ENCODE results near the gene KIFC1.

Gene KIFC1

DNA sequence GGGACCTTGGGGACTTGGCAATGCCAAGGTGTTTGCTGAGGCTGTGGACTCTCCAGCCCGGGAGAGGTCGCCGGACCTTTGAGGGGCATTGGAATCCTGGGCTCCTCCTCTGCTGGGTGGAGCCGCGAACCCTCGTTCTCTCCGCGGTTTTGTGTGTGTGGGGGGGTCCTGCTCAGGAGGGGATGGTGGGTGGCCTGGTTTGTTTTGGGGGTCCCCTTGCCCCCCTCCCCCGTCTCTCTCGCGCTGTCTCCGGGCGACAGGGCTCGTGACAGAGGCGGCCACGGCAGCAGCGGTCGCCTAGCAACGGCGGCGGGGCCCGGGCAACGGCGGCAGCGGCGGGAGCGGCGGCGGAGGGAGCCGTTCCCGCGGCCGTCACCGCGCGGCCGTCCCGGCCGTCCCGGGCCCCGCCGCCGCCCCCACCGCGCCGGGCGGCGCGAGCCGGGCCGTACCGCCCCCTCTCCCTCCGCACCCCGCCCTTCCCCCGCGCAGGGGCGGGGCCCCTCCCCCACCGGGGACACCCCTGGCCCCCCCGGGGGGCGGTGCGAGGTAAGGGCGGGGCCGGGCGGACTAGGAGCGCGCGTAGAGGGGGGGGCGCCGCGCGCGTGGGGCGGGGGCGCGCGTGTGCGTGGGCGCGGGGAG, 36.1 kb downstream of the KIFC1 start:
- DNase-seq, result peak; percentile 80

DNA sequence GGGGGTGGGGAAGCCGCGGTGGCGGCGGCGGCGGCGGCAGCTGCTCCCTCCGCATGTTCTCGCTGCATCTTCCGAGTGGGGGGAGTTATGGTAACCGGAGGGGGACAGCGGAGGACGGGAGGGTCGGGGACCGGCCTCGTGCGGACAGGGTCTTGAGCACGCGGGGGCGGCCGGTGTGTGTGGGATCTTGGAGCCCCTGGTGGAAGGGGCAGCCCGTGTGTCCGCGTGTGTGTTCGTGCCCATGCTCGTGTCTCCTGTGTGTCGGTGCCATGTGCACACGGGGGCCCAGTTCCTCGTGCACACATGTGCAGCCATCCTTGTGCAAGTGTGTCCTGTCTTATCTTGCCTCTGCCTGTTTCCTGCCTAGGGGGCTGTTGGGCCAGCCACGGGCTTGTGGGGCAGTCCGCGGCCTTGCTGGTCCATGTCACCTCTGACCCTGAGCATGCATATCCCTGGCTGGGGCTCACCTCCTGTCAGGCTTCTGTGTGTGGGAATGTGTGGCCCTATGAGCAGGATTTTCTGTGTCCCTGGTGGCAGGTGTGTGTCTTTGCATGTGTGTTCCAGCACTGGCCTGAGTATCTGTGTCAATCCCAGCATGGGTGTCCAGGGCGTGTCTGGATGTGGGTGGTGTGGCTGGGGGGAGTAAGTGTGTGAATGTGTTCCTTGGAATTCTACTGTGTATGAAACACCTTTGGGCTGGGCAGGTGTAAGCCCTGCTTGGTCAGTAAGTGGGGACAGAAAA, 36.8 kb downstream of the KIFC1 start:
- DNase-seq, result peak; percentile 70

DNA sequence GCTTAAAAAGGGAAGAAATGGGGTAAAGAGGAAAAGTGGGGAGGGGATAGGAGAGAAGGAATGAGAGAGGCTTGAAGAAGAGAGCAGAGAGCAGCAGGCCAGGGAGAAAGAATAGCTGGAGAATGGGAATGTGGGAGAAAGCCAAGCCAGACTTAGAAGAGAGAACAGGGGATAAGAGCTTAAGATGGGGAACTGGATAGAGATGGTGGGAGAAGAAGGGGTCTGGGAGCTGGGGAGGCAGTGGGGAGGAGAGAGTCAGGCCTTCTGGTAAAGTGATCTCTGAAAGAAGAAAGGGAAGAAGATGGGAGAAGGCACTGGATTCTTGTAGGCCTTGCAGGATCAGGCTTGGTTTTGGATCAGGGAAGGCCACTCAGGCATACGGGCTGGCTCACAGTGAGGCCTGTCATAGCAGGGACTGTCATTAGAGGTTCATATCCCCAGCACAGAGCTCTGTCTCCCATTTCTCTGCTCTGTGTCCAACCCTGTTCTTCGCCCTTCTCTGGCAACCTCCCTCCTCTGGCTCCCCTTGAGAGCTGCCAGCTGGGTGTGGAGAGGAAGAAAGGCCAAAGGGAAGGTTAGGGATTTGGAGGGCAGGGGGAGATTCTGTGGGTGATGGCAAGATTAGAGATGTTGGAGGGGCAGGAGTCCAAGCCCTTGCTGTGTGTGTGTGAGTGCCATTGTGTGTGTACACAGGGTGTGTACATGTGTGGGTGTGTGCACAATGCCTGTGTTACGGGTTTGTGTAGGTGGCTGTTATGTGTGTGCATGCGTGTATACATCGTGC, 37.5 kb downstream of the KIFC1 start:
- DNase-seq, result no peak

DNA sequence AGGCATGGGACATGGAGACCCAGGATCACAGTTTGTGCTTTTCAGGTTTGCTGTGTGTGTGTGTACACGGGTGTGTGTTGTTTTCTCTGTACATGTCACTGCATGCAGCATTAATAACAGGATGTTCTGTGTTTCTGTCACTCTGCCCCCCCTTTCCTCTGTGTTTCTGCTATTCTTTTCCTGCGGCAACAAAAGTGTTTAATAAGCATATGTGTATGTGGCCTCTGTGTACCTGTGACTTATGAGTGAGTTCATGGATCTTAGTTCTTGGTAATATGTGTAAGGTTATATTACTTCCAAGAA, 38.1 kb downstream of the KIFC1 start:
- DNase-seq, result no peak

DNA sequence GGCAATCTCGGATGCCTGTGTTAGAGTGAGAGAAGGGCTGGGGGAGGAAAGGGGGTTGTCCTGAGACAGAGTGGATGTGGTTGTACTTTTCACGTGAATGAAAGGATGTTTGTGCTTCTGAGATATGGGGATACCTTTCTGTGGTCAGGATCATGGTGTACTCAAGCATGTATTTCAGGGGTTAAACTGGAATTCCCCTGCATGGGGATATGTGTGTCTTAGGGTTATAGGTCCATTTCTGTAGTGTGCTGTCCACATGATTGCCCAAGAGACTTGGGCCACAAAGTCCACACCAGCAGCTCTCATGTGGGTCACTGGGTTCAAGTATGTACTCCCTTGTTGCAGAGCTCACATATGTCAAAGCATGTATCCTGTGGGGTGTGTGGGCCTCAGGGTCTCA, 38.7 kb downstream of the KIFC1 start:
- DNase-seq, result no peak

DNA sequence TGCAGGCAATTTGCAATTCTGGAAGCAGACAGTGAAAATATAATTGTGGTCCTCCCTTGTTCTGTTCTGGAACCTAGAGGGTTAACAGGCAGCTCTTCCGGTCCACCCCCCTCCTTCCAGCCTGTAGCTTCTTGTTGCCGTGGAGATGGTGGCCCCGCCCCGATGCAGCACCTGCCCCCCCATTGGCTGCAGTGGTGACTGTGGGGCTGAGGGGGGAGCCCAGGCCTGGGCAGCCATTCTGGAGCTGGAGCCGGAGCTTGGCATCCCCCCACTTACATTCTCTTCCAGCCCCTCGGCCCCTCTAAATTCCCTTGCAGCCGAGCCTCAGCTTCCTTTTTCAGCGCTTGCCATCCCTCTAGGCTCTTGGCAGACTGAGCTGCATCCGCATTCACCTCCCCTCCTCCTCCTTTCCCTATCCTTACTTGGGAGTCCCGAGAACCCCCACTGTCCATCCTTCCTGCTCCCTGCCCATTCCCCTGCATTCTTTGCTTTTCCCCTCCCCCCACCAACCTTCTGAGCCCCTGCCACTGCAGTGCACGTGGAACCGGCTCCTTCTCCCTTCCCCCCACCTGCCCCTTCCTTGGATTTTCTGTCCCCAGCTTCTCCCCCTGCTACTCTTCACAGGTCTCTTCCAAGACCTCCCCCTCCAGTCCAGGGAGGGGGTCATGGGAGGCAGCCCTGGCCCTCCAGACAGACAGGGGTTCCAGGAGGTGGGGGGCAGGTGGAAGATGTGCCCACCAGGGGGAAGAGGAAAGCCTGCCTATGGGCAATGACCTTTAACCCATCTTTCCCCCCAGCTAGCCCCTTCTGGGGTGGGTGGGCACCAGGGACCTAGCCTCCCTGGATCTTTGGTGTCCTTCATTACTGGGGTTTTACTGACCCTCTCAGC, 39.6 kb downstream of the KIFC1 start:
- peak; percentile 87 for DNase-seq

DNA sequence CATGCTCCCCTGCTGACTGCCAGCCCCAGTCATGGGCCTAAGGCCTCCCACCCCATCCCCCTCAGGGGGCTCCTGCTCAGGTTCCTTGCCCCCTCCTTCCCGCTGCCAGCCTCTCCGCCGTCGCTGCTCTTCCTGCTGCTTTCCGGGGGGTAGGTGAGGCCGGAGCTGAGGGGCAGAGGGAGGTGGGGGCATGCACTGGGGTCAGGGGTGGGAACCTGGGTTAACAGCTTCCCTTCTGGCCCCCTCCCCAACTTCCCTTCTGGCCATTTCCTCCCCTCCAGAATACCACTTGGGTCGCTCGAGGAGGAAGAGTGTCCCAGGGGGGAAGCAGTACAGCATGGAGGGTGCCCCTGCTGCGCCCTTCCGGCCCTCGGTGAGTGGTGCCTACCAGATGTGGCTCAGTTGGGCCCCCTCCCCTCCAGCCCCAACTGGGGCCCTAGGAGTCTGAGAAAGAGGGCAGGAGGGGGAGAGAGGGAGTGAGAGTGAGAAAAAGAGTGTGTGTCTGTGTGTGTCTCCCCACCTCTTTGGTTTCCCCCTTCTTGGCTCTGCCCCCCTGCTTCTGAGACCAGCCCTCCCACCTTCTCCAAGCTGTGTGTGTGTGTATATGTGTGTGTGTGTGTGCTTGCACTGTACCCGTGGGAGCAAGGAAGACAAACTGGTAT, 40.4 kb downstream of the KIFC1 start:
- DNase-seq, result no peak

DNA sequence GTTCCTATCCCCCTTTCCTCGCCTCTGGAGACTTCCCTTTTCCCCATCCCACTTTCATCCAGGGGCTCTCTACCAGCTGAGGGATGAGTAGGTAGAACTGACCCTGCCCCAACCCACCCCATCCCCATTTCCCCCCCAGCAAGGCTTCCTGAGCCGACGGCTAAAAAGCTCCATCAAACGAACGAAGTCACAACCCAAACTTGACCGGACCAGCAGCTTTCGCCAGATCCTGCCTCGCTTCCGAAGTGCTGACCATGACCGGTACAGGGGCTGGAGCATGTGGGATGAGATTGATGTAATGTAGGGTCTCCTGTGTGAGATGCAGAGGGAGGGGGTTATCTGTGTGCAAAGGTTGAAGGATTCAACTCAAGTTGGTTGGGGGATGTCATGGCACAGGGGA, 40.9 kb downstream of the KIFC1 start:
- no peak for DNase-seq

DNA sequence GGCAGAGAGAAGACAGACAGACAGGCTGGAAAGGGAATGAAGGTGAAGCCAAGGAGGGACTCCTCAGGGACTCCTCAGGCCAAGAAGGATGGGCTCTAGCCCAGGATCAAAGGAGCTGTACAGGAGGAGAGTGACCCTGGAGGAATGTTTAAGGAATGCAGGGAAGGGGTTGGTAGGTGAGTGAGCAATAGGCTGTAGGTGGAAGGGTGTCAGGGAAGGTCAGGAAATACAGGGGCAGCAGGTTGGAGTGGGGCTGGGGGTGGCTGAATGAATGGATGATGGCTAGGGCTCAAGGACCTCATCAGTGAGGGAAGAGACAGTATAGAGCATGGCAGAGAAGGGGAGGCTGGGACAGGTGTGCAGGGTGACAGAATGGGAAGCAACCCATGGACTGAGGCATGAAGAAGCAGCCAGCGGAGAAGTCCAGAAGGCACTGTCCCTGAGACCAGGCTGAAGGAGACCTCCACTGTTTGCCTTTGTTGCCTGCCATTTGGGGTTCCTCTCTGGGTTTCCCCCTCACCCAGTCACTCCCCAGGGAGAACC, 41.4 kb downstream of the KIFC1 start:
- no peak for DNase-seq

DNA sequence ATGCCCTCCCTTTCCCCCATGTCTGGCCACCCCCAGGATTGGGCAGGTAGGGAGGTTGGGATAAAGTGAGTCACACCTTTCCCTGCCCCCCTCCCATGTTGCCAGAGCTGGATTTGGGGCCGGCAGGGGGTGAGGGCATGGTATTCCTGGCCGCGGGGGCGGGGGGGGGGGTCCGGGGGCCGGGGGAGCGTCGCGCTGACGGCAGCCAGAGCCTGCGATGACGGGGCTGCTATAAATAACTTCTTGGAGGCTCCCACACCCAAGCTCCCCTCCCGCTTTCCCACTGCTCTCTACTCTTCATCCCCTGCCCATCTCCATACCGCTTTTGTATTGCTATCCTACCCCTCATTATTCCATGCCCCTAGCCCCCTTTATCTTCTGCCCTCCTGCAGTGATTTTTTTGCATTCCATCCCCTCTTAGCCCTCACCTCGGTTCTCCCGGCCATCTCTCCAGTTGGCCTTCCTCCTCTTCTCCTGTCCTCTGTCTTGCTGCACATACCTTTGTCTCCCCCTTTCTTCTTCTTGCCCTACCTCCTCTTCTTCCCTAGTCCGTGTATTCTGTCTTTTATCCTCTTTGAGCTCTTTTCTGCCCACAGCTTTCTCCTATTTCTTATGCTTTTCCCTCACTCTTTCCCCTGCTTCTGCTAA, 42.0 kb downstream of the KIFC1 start:
- DNase-seq, result no peak

DNA sequence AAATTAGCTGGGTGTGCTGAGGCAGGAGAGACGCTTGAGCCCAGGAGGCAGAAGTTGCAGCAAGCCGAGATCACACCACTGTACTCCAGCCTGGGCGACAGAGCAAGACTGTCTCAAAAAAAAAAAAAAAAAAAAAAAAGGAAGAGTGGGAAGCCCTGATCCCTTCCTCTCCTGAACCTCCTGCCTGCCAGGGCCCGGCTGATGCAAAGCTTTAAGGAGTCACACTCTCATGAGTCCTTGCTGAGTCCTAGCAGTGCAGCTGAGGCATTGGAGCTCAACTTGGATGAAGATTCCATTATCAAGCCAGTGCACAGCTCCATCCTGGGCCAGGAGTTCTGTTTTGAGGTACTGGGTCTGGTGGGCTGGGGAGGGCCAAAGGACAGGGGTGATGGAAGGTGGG, 43.3 kb downstream of the KIFC1 start:
- DNase-seq, result no peak

DNA sequence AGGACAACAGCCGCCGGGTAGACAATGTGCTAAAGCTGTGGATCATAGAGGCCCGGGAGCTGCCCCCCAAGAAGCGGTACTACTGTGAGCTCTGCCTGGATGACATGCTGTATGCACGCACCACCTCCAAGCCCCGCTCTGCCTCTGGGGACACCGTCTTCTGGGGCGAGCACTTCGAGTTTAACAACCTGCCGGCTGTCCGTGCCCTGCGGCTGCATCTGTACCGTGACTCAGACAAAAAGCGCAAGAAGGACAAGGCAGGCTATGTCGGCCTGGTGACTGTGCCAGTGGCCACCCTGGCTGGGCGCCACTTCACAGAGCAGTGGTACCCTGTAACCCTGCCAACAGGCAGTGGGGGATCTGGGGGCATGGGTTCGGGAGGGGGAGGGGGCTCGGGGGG, 46.0 kb downstream of the KIFC1 start:
- no peak for DNase-seq

DNA sequence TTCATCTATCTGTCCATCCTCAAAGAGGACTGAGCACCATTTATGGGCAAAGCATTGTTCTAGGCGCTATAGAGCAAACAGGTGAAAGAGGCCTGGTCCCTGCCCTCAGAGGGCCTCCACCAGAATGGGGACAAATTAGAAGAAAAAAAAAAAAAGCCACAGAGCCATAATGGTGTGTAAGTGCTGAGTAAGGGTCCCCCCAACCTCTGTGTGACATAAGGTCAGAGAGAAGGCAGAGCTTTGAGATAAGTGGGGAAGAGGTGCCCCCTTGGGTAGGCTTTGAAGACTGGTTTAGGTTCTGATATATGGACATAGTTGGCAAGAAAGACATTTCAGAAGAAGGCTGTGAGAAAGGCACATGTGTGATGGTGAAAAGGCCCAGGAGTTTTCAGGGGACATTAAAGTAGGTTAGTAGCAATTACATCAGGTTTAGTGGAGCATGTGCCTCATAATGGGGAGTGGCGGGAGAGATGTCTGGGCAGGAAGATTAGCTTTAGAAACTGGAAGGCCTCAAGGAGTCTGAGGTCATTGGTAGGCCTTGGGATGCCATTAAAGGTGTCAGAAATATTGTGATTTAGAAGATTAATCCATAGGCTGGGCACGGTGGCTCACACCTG, 47.5 kb downstream of the KIFC1 start:
- no peak for DNase-seq

DNA sequence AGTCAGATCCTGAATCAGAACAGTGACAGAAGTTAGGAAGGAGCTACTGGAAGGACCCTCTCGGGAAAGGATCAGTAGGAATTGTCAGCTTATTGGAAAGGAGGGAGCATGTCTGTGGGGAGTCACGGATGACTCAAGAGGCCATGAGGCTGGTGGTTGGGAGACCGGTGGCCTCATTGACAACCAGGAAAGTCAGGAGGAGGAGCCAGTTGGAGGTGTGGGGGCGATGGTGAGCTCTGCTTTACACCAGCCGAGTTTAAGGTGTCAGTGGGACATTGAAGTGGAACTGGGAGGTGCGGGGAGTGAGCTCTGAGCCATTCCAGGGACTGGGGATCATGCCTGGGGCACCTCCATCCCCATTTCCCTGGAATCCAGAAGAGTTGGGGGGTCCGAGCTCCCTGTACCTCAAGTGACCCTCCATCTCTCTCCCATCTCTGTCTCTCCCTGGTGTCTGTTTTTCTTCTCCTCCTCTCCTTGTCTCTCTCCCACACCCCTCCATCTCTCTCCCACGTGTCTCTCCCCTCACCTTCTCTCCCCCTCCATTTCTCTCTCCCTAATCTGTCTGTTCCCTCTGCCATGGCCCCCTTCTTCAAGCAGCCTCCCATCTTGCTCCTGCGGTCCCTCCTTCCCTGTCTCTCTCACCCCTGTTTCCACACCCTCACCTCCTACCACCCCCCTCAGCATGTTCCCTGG, 48.5 kb downstream of the KIFC1 start:
- DNase-seq, result no peak

DNA sequence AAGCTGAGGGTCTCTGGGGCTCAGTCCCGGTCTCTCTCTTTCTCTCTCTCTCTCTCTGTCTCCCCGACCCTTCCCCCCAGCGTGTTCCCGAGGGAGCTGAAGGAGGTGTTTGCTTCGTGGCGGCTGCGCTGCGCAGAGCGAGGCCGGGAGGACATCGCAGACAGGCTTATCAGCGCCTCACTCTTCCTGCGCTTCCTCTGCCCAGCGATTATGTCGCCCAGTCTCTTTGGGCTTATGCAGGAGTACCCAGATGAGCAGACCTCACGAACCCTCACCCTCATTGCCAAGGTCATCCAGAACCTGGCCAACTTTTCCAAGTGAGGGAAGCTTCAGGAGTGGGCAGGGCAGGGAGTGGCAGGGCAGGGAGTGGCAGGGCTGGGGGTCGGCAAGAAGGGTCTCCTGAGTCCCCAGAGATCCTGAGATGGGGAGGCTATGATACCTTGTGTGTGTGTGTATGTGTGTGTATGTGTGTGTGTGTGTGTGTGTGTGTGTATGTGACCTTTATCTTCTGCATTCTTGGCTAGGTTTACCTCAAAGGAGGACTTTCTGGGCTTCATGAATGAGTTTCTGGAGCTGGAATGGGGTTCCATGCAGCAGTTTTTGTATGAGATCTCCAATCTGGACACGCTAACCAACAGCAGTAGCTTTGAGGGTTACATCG, 49.2 kb downstream of the KIFC1 start:
- DNase-seq, result no peak

DNA sequence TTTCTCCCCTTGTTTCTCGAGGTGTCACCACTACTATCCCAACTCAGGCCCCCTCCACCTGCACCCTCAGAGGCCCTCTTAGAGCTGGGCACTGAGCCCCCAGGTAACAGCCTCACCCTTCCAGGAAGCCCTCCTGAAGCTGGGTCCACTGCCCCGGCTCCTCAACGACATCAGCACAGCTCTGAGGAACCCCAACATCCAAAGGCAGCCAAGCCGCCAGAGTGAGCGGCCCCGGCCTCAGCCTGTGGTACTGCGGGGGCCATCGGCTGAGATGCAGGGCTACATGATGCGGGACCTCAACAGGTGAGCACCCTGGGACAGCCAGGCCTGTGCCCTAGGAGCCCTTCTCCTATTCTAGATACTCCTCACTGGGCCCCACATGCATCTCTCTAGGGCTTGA, 49.8 kb downstream of the KIFC1 start:
- DNase-seq, result no peak

DNA sequence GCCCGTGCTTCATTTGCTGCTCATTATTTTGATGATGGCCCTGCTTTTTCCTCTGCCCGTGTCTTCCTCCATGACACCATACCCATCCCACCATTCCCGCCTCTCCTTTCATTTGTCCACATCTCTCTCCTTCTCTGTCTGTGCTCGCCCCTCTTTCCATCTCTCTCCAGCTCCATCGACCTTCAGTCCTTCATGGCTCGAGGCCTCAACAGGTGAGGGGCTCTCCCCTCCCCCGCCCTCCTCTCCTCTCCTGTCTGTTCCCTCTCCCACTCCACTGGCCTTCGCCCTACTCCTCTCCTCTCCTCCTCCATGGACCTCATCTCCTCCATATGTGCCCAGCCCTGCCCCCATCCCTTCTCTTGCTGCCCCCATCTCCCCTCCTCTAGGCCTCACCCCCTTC, 50.7 kb downstream of the KIFC1 start:
- no peak for DNase-seq

DNA sequence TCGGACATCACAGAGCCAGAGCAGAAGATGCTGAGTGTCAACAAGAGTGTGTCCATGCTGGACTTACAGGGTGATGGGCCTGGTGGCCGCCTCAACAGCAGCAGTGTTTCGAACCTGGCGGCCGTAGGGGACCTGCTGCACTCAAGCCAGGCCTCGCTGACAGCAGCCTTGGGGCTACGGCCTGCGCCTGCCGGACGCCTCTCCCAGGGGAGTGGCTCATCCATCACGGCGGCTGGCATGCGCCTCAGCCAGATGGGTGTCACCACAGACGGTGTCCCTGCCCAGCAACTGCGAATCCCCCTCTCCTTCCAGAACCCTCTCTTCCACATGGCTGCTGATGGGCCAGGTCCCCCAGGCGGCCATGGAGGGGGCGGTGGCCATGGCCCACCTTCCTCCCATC, 51.4 kb downstream of the KIFC1 start:
- DNase-seq, result no peak

DNA sequence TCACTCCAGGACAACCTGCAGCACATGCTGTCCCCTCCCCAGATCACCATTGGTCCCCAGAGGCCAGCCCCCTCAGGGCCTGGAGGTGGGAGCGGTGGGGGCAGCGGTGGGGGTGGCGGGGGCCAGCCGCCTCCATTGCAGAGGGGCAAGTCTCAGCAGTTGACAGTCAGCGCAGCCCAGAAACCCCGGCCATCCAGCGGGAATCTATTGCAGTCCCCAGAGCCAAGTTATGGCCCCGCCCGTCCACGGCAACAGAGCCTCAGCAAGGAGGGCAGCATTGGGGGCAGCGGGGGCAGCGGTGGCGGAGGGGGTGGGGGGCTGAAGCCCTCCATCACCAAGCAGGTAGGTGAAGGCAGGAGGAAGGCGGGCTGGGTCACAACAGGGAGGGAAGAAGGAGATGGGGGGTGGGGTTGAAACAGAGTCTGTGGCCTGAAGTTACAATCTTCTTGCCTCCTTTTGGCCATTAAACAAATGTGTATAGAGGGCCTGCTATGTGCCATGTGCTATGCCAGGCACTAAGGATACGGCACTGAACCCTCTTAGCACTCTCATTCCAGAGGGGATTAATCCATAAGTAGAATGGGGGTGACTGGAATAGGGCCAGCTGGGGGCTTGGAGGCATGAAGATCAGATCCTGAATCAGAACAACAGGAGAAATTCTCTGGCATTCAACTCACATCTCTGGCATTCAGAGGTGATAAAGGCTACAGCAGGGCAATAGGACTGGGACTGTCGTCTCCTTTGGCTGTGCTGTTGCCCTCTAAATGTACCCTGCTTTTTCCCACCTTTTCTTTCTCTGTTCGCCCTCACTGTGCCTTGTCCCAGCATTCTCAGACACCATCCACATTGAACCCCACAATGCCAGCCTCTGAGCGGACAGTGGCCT, 52.2 kb downstream of the KIFC1 start:
- no peak for DNase-seq

Measured in activated CD8-positive, alpha-beta memory T cell treated with anti-CD3 and anti-CD28 coated beads, Interleukin-2, amount 50 U/mL, for 48 hours (primary cell).